DMS 273 (cell line): ENCODE results near the gene ADAMTSL3.

Experiments used
- DNase-seq: peaks from one replicate; lab custom pipeline; 2025; ENCODE audit not compliant: unreplicated experiment; lab: John Stamatoyannopoulos, UW

The ADAMTSL3 gene, protein sequence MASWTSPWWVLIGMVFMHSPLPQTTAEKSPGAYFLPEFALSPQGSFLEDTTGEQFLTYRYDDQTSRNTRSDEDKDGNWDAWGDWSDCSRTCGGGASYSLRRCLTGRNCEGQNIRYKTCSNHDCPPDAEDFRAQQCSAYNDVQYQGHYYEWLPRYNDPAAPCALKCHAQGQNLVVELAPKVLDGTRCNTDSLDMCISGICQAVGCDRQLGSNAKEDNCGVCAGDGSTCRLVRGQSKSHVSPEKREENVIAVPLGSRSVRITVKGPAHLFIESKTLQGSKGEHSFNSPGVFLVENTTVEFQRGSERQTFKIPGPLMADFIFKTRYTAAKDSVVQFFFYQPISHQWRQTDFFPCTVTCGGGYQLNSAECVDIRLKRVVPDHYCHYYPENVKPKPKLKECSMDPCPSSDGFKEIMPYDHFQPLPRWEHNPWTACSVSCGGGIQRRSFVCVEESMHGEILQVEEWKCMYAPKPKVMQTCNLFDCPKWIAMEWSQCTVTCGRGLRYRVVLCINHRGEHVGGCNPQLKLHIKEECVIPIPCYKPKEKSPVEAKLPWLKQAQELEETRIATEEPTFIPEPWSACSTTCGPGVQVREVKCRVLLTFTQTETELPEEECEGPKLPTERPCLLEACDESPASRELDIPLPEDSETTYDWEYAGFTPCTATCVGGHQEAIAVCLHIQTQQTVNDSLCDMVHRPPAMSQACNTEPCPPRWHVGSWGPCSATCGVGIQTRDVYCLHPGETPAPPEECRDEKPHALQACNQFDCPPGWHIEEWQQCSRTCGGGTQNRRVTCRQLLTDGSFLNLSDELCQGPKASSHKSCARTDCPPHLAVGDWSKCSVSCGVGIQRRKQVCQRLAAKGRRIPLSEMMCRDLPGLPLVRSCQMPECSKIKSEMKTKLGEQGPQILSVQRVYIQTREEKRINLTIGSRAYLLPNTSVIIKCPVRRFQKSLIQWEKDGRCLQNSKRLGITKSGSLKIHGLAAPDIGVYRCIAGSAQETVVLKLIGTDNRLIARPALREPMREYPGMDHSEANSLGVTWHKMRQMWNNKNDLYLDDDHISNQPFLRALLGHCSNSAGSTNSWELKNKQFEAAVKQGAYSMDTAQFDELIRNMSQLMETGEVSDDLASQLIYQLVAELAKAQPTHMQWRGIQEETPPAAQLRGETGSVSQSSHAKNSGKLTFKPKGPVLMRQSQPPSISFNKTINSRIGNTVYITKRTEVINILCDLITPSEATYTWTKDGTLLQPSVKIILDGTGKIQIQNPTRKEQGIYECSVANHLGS (N-terminal part only)

DNA sequence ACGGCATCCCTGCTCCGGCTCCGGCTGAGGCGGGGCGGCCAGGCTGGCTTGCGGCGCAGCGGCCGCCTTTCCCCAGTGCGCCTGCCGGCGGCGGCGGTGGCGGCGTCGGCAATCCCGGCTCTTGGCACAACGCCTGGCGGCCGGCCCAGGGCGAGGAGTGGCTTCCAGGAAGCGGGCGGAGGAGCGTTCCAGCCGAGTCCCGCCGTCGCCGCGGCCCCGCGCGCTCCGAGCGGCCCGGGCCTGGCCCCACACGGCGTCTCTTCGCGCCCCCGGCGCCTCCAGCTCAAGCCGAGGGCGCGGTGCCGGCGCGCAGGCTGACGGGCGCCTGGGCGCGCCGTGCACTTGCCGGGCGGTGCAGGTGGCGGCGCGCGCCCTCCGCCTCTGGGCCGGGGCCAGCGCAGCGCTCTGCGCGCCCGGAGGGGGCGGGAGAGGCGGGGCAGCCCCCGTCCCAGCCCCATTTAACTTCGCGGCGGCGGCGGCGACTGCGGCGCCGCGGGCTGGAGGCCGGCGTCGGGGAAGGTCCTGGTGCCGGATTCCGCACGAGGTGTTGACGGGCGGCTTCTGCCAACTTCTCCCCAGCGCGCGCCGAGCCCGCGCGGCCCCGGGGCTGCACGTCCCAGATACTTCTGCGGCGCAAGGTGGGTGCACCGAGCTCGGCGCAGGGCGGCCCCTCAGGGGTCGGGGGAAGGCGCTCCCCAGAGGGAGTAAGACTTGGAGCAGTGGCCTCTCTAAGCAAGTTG lies at the start of gene ADAMTSL3:
ADAMTSL3 (plus strand) TSS at position 485 of the 740 bp plus-strand sequence. CDS start 1,639 bp downstream, outside the sequence.
- DNase-seq, result peak; percentile 78

DNA sequence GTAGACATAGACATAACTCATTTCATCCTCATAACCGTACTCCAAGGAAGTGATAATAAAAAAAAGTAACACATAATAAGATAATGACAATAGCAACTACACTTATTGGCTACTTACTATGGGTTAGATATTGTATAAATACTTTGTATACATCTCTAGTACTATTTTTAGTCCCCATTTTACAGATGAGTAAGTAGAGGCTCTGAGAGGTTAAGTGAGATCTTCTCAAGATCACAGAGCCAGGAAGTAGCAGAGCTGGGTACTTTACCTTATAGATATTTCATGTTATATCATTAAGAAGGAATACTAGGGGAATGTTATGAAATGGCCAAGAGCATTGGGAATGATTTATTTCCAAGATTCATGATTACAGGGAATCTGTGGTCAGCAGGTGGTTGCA lies 49.4 kb upstream of the ADAMTSL3 start:
- DNase-seq, result no peak

DNA sequence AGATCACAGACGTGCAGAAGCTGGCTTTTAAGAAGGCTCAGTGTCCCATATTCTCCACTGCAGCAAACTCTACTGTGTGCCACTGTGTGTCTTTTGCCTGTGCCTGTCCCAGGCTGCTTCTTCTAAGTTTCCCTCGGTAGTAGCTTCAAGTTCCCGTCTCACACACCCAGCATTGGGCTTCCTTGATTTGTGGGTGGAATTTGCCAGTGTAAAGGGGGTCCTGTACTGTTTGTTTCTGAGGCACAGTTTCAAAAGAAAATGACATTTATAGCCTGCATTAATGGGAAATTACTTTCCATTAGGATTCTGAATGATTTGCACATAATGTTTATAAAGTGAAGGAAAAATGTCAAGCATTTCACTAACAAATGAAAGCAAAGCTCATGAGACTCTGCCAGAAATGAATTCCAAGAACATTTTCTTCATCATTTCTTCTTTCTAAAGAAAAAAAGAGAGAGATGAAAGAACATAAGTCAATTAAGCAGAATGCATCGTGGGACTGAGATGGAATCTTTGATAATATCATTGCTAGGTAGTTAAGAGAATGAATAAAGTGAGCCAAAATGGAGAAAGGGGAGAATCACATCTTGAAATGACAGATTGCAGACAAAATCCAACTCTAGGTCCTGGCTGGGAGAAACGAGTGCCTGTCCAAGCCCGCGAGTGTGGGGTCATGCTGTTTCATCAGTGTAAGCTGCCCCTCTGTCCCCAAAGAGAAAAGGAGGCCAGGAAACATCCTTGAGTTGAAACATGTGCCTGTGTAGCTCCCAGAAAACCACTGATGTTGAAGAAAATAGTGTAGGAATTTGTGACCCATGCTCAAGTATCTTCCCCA lies 48.6 kb upstream of the ADAMTSL3 start:
- DNase-seq, result no peak

DNA sequence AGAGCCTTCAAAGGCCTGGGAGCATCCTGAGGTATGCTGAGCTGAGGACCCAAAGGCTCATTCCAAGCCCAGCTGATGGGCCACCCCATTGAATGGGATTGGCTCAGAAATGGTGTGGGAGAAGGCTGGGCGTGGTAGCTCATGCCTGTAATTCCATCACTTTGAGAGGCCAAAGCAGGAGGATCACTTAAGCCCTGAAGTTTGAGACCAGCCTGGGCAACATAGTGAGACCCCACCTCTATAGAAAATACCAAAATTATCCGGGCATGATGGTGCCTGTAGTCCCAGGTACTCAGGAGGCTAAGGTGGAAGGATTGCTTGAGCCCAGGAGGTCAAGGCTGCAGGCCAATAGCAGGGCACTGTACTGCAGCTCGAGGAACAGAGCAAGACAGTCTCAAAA lies 43.8 kb upstream of the ADAMTSL3 start:
- DNase-seq, result no peak

DNA sequence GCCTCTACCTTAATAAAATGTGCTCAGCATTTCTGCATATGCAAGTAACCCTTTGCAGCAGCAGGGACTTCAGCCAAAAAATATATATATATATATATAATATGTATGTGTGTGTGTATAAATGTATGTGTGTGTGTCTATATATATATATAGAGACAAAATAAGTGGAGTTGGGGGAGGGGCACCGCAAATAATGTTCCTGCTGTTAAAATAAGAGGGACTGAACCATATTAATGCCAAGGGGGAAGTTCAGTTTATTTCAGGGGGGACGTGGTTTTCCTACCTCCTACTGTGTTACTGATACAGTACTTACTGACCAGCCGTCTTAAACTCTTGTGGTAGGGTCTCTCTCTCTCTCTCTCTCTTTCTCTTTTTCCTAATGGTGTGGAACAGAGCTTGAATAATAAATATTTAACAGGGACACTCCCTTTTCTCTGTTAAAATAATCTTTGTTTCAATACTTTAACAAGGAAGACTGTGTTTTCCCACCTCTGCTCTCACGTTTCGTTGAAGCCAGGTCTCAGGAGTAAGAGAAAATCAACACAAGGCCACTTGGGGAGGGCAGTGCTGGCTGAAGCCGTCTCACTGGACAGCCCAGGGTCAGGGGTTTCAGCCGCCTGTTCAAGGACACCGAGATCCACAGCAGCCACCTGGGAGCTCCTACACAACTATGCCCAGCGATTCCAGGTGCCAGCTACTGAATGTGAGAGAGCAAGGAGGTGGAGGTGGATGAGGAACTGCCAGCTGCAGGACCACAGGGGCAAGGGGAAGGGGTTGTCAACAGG lies 42.8 kb upstream of the ADAMTSL3 start:
- DNase-seq, result no peak

DNA sequence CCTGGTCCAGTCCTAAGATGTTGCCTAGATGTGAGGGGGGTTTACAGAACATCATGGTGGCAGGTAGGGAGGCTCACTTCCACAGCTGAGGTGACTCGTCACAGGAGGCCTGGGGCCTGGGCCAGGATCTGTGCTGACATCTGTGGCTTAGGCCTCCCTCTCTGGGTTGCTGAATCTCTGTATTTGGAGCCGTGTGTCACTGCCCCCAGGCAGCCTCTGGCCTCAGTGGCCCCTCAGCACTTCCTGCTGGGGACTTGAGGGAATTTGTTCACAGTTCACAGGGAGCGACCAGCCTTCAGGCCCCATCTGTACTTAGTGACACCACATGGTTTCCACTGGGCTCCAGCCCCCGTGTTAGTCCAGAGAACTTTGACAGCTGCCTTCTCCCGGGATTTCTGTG lies 41.7 kb upstream of the ADAMTSL3 start:
- no peak for DNase-seq

DNA sequence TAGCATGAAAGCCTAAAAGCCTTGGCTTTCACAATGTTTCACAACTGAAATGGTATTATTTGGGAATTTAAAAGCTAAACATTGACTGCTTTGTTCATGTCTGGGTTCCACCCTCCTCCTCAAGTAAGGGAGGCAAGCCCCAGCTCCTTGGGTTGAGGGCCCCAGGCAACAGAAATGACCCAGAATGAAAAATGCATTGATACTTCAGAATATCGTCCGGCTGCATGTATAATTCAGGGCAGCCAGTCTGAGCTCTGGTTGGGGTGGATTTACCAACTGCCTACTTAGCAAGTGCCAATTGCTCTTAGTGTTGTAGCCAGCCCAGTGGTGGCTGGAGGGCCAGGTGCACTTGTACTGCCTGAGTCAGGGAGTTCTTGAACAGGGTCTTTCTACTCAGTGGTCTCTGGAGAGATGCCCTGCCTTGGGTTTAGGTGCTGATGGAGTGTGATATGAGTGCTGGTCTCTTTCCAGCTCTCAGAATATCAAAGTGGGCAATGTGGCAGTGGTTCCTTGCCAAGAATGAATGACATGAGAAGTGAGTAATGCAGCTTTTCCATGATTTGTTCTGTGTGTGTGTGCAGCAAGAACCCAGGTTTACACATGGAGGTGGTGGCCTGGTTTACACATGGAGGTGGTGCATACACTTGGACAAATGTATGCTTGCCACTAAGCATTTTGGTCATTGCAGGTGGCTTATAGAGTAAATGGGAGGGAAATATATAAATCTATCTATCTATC lies 40.9 kb upstream of the ADAMTSL3 start:
- no peak for DNase-seq

DNA sequence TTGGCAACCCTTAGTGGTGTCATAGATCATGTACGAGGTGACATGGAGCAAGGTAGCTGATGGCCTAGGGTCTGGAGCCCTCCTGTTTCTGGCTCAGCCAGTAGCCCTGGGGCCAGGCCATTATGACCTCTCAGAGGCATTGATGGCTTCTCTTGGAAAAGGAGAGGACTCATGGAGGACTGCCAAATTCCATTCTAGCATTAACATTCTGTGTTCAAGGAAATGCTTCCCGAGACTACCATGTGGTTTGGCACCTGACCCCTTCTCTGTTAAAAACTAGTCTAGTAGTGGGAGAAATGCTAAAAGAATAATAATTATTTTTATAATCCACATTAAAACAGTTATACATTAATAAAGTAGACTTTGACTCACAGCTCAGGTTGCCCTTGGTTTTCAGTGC lies 40.2 kb upstream of the ADAMTSL3 start:
- DNase-seq, result no peak

DNA sequence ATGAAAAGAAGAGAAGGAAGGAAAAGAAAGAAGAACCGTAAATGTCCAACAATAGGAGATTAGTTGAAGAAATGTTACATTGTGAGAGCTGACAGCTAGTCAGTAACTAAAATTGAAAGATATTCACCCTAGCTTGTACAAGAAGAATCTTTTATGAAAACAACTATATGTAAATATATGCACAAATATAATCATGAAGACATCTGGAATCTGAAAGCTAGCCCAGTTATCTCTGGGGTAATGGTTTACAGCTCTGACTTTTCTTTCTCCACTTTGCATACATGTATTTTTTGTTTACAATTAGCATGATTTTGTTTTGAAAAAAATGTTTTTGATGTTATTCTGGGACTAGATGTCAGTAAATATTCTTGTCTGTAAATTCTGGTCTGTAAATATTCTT lies 37.1 kb upstream of the ADAMTSL3 start:
- DNase-seq, result no peak

DNA sequence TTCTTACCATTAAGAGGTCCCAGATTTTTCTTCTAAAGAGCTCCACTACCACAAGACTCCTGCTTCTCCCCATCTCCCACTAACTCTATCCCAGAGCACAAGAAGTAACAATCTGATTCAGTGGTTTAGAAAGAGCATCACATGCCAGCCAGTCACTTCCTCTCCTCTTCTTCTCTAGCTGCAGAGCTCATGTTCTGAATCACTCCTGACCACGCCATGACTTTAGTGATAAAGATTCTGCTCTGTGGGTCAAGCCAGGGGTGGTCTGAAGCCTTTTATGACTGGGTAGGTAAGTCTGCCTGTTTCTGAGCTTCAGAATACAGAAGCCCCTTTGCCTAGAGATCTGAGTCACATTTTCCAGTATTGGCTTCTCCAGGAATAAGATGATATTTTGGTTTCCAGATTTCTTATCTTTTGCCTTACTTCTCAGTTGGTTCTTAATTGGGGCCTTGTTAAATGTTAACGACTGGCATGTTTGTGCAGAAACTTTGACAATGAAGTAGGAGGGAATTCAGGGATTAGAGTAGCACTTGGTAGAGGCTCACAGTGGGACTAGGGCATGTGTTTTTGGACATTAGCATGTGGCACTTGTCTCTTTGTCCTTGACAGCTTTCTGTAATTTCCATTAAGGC lies 27.6 kb upstream of the ADAMTSL3 start:
- DNase-seq, result no peak

DNA sequence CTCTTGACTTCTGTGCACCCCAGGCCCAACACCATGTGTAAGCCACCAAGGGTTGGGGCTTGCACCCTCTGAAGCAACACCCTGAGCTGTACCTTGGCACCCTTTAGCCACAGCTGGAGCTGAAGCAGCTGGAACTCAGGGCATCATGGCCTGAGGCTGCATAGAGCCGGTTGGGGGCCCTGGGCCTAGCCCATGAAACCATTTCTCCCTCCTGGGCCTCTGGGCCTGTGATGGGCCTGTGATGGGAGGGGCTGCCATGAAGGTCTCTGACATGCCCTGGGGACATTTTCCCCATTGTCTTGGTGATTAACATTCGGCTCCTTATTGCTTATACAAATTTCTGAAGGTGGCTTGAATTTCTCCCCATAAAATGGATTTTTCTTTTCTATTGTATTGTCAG lies 22.4 kb upstream of the ADAMTSL3 start:
- DNase-seq, result no peak

DNA sequence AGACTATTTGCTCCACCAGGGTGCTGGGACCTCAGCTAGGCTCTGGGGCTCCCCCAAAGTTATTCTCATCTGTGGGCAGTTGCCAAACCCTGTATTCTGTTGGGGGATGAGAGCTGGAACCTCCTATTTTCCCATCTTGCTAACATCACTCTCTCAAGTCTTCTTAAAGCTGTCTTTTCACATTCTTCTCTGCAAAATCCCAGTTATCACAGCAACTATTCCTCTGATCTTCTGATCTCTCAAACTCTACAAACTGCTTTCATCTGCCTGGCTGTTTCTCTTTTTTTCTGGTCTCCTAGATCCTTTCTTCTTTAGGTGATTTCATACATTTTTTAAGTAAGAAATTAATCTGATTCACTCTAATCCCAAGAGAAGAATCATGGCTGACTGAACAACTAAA lies 10.7 kb upstream of the ADAMTSL3 start:
- no peak for DNase-seq

DNA sequence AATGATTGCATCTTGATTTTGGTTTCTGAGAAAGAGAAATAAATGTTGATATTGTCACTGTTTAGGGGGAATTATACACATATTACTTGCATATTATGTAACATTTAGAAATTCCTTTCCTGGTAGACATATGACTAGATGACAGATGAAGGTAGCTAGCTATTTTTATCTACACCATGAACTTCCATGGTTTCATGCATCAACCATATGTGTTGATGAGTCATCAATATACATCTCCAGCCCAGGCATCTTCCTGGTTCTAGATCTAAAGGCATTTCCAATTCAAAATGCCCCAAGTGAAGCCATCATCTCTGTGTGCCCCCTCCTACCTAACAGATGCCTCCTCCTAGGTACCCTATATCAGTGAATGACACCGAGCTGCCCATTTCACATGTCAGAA lies 9.5 kb upstream of the ADAMTSL3 start:
- no peak for DNase-seq

DNA sequence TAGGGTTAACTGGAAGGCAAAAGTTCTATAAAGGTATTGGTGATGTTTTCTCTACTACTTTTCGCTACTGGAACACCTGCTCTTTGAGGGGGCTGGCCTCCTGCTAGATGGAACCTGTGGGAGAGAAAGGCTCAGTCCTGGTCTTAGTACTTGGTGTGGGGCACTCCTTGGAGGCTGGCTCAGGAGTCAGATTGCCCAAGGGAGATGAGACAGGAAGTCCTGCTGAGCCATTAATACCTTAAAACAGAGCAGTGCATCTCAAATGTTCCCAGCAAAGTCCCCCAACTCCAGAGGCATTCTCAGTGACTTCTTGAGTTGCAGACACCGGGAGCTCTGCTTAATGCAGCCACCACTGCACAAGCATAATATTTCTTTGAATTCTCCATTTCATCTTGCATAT lies 3.1 kb upstream of the ADAMTSL3 start:
- no peak for DNase-seq

DNA sequence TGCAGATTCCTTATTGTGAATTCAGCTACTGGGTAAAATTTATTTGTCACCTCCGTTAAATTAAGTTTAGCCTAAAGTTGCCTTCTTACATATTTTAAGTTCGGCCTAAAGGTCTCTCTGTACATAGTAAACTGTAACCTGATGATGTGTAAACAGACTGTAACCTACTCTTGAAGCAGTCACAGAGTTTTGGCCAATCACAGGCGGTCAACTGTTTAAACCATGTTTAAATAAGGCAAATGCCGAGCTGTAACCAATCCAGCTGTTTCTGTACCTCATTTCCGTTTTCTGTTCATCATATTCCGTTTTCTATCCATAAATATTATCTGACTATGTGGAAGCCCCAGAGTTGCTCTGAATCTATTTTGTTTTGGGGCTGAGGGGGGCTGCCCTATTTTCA lies 2.4 kb upstream of the ADAMTSL3 start:
- no peak for DNase-seq

DNA sequence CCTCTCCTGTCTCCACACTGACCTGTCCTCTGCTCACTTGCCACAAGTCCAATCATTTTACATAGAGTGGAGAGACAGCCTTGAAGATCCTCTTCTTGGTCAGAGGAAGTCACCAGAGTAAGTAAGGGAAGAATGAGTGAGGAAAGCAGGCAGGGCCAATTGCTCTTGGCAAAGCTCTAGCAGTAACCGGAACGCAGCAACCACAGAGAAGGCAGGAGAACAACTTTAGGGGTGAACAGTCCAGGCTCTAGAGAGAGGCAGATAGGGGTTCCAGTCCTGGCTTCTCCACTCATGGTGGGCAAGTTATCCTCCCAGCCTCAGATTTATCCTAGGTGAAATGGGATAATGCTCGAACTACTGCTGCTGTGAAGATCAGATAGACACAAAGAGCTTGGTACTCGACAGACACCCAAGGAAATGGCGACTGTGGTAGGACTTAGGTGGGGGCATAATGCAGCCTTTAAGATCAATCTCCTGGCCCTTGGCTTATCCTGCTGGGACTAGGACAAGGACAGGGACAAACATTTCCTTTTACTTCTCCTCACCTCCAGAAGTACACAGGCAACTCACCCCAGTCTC lies 1.2 kb upstream of the ADAMTSL3 start:
- no peak for DNase-seq

DNA sequence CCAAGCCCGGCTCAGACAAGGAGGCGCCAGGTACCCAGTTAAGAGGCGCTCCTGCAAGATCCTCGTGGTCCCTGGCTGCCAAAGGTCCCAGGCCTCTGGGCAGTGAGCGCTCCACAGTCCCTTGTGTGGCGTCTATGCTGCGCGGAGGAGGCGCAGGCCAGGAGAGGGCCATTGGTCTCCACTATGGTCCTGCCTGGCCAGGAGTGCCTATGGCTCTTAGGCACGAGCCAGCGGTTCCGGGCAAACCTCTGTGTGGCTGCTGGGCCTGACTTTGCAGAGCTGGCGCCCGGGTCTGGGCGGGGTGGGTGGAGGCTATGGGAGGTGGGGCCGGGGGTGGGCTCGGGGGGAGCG lies 660 bp upstream of the ADAMTSL3 start:
- no peak for DNase-seq
